ENCODE data around the gene IFNAR2. TPM values are rescaled to one million over a fixed set of nuclear protein-coding genes. Genes with fewer than 3 reads are reported as not detected.

The IFNAR2 gene
- 1 to 10 TPM; 5.4 to 5.8 TPM for total RNA-seq

- no peaks in the 10 kb centered on the region for H3K9me3 ChIP-seq
- H3K36me3 ChIP-seq = no peaks in the 10 kb centered on the region
- no peaks in the 10 kb centered on the region for H3K27me3 ChIP-seq
- H3K4me1 ChIP-seq = peaks cover 0 to 35% of the 10 kb centered on the region in 2 donors
- DNase-seq (ENCODE audit: low spot score) = no peak
- peak within 1 kb of the TSS; percentile 84 to 97 for H3K4me3 ChIP-seq
- H3K27ac ChIP-seq = peak within 1 kb of the TSS; percentile 95 to 96
- no peak for TF ChIP-seq CTCF (IDR thresholded peaks at IDR 0.05)
Observed at GRCh38 chr21:33229784-33230544, at the start of gene IFNAR2. IFNAR2 (plus strand) TSS chr21:33229938; CDS start chr21:33241923, 11,985 bp downstream.

- Histone ChIP-seq H3K36me3 (no peaks in the 10 kb centered on the region), H3K27ac (no peak overlapping the region), H3K9me3 (no peaks in the 10 kb centered on the region), H3K4me3 (no peak overlapping the region), H3K27me3 (no peaks in the 10 kb centered on the region), H3K4me1 (peaks cover 0 to 8% of the 10 kb centered on the region in 2 donors)
- DNase-seq (ENCODE audit: low spot score) = no peak
- TF ChIP-seq CTCF (IDR thresholded peaks at IDR 0.05) = no peak
Observed at GRCh38 chr21:33185852-33186251, 43.9 kb upstream of the IFNAR2 start.

- Histone ChIP-seq H3K4me3 (no peak overlapping the region), H3K36me3 (no peaks in the 10 kb centered on the region), H3K4me1 (peaks cover 0 to 8% of the 10 kb centered on the region in 2 donors), H3K9me3 (no peaks in the 10 kb centered on the region), H3K27ac (no peak overlapping the region), H3K27me3 (no peaks in the 10 kb centered on the region)
- no peak for DNase-seq (ENCODE audit: low spot score)
- TF ChIP-seq CTCF (IDR thresholded peaks at IDR 0.05) = no peak
Observed at GRCh38 chr21:33187276-33187675, 42.5 kb upstream of the IFNAR2 start.

- no peak for TF ChIP-seq CTCF (IDR thresholded peaks at IDR 0.05)
- H3K4me1 ChIP-seq = peaks cover 0 to 8% of the 10 kb centered on the region in 2 donors
- DNase-seq (ENCODE audit: low spot score) = no peak
- H3K9me3 ChIP-seq = no peaks in the 10 kb centered on the region
- H3K4me3 ChIP-seq = no peak overlapping the region
- H3K27me3 ChIP-seq = no peaks in the 10 kb centered on the region
- H3K36me3 ChIP-seq = no peaks in the 10 kb centered on the region
- peak overlapping the region in 1 of 2 donors; percentile 34 for H3K27ac ChIP-seq
Observed at GRCh38 chr21:33189237-33189636, 40.5 kb upstream of the IFNAR2 start.

DNA sequence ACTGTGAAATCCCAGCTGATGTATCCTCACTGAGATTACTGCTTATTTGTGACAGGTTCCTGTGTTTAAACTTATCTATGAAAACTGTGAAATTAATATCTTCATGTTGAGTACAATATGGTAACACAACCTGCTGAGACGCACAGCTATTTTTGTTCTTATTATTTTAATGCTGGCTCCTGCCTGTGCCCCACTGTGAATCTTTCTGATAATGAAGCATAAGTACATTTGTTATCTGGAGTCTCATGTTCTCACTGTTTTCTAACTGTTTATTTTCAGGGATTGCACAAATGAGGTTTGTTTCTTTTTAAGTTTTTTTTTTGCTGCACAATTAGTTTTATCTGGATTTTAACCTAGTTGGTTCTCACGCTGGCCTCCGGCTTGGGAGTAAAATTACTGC is 39.9 kb upstream of the IFNAR2 start:
- peak overlapping the region in 1 of 2 donors; percentile 34 for H3K27ac ChIP-seq
- no peaks in the 10 kb centered on the region for H3K27me3 ChIP-seq
- H3K36me3 ChIP-seq = no peaks in the 10 kb centered on the region
- H3K4me3 ChIP-seq = no peak overlapping the region
- TF ChIP-seq CTCF (IDR thresholded peaks at IDR 0.05) = no peak
- peaks cover 0 to 8% of the 10 kb centered on the region in 2 donors for H3K4me1 ChIP-seq
- DNase-seq (ENCODE audit: low spot score) = no peak
- H3K9me3 ChIP-seq = no peaks in the 10 kb centered on the region

All from right atrium auricular region (tissue), 2 donors.